Measurements from ENCODE around the gene NUP188. TPM values are rescaled to one million over a fixed set of nuclear protein-coding genes. Genes with fewer than 3 reads are reported as not detected.

The NUP188 gene
- total and polyA plus RNA-seq, 2 donors (not counting 3 experiments of a cell fraction or from before 2014, with no cell fraction given): 62.7 to 66.2 TPM

GRCh38 chr9:128946571-128947276 lies 775 bp upstream of the NUP188 start:
- intact Hi-C loops (cut with micrococcal nuclease): loop anchor here (5.0 kb wide), 3 partner anchors 64 to 214 kb away; partner anchors contain the start of genes KYAT1, LRRC8A and SH3GLB2
- POLR2A ChIA-PET: no interaction called here
- no peaks in the 10 kb centered on the region for H4K20me1 ChIP-seq (replicated peaks; ENCODE audit: control insufficient read depth, extremely low read depth, insufficient read depth, low read length)

More at GRCh38 chr9:128946571-128947276, 775 bp upstream of the NUP188 start:
- peaks cover 17% of the 10 kb centered on the region for H3K79me2 ChIP-seq (ENCODE audit: control insufficient read depth, insufficient read depth, low read length)
- CTCF ChIA-PET: no interaction called here
- peak overlapping the region; percentile 78 to 89 (median 88) for H3K4me3 ChIP-seq (replicated peaks in 1 of 3; ENCODE audit: insufficient read depth in 1 of 3, low read depth in 1 of 3, low read length in 3 of 3)
- no TSS peak for BruUV-seq (replicated peaks)
- H2AFZ ChIP-seq (ENCODE audit: low read depth, low read length): peak overlapping the region; percentile 89
- H3K9ac ChIP-seq (replicated peaks; ENCODE audit: extremely low read depth, insufficient read depth, low read length): peak overlapping the region; percentile 94
- dilution Hi-C loops (cut with MboI; ENCODE audit: extremely low pct_ligation_motif_present, low sequenced_read_pairs): no loop called here
- H3K36me3 ChIP-seq (ENCODE audit: control insufficient read depth in 2 of 2, extremely low read depth in 1 of 2, insufficient read depth in 2 of 2, low read length in 2 of 2): peaks cover 0 to 5% of the 10 kb centered on the region in 2 experiments
- DNase-seq (ENCODE audit: low read depth, low spot score) (no peak), FAIRE-seq (peak; percentile 42)
- no peaks in the 10 kb centered on the region for H3K27me3 ChIP-seq (ENCODE audit: control insufficient read depth in 2 of 2, insufficient read depth in 2 of 2, low read length in 2 of 2)
- no peaks in the 10 kb centered on the region for H3K9me3 ChIP-seq (replicated peaks; ENCODE audit: control insufficient read depth, insufficient read depth, low read length)
- H3K4me2 ChIP-seq (ENCODE audit: insufficient read depth, low read length): peak overlapping the region; percentile 55
- TF ChIP-seq JUN (IDR thresholded peaks at IDR 0.05; ENCODE audit: borderline replicate concordance, insufficient read depth, insufficient read length, low read depth) (no peak), CTCF (IDR thresholded peaks at IDR 0.05; ENCODE audit: extremely low read depth in 1 of 2, insufficient read depth in 1 of 2, low read depth in 1 of 2, low read length in 2 of 2) (no peak), POLR2A (IDR thresholded peaks at IDR 0.05; ENCODE audit: low read depth, low read length) (no peak), GATA2 (IDR thresholded peaks at IDR 0.05; ENCODE audit: insufficient read depth, insufficient read length, low read depth, low read length) (no peak), MYC (IDR thresholded peaks at IDR 0.05; ENCODE audit: low read depth, low read length) (no peak), MAX (IDR thresholded peaks at IDR 0.05; ENCODE audit: insufficient read depth, insufficient read length) (no peak), FOS (IDR thresholded peaks at IDR 0.05; ENCODE audit: borderline replicate concordance, insufficient read depth, low read length) (no peak), POLR2AphosphoS5 (IDR thresholded peaks at IDR 0.05; ENCODE audit: insufficient read depth, low read depth, low read length) (no peak), EZH2 (IDR thresholded peaks at IDR 0.05; ENCODE audit: borderline replicate concordance, low read depth, low read length, severe bottlenecking) (no peak)
- peak overlapping the region; percentile 52 for H3K27ac ChIP-seq (ENCODE audit: insufficient read depth, low read depth, low read length)
- H3K9me1 ChIP-seq (replicated peaks; ENCODE audit: control insufficient read depth, extremely low read depth, insufficient read depth, low read length): no peaks in the 10 kb centered on the region
- H3K4me1 ChIP-seq (ENCODE audit: control insufficient read depth, extremely low read depth, insufficient read depth, low read length): peaks cover 8% of the 10 kb centered on the region

All from endothelial cell of umbilical vein (primary cell).